ENCODE results near the gene CHST8.

DNA sequence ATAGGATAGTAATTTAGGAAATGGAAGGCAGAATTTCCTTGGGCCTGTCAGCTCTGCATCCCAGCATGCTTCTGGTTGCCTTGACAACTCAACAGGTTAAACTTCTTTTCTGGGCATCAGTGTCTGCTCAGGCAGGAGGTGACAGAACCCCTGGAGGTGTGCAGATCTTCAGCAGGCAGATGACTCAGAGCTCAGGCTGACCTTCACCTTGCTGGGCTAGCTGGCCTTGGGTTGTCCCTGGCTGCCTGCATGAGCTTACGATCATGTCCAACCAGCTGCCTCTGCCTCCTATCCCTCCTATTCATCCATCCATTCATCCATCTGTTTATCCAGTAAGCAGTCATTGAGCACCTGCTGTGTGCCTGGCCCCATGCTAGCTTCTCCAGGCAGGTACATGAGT, 93.7 kb downstream of the CHST8 start:
- TF ChIP-seq, protein P1, sequence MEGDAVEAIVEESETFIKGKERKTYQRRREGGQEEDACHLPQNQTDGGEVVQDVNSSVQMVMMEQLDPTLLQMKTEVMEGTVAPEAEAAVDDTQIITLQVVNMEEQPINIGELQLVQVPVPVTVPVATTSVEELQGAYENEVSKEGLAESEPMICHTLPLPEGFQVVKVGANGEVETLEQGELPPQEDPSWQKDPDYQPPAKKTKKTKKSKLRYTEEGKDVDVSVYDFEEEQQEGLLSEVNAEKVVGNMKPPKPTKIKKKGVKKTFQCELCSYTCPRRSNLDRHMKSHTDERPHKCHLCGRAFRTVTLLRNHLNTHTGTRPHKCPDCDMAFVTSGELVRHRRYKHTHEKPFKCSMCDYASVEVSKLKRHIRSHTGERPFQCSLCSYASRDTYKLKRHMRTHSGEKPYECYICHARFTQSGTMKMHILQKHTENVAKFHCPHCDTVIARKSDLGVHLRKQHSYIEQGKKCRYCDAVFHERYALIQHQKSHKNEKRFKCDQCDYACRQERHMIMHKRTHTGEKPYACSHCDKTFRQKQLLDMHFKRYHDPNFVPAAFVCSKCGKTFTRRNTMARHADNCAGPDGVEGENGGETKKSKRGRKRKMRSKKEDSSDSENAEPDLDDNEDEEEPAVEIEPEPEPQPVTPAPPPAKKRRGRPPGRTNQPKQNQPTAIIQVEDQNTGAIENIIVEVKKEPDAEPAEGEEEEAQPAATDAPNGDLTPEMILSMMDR (IDR thresholded peaks at IDR 0.05): no peak
- TF ChIP-seq POLR2A (IDR thresholded peaks at IDR 0.05): no peak
